ENCODE results near the gene PLCH1. TPM values are rescaled to one million over a fixed set of nuclear protein-coding genes. Genes with fewer than 3 reads are reported as not detected.

PLCH1 gene
- total and polyA plus RNA-seq, 2 experiments from 2014 or later: 2.7 to 6.2 TPM

DNA sequence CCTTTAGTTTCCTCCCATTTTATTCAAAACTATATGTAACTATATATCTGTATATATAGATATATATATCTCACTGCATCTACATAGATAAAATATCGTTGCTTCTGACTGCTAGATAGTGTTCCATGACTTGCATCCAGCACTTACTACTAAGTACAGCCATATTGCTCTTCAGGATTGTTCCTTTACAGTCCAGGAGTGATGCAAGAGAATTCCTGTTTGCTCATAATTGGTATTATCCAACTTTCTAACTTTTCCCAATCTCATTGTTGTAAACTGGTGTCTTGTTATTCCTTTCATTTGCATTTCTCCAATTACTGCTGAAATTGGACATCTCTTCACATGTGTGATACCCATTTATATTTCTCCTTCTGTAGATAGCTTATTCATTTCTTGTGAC is 351.6 kb downstream of the PLCH1 start:
- no peak overlapping the region for H3K27ac ChIP-seq
- H3K36me3 ChIP-seq: no peaks in the 10 kb centered on the region
- H3K4me3 ChIP-seq: no peak overlapping the region
- peaks cover 14% of the 10 kb centered on the region for H3K4me1 ChIP-seq (ENCODE audit: low read depth)
- DNase-seq (ENCODE audit: low read depth in 1 of 2, low spot score in 1 of 2): no peak
- no peaks in the 10 kb centered on the region for H3K9me3 ChIP-seq (ENCODE audit: low read depth)
- no peaks in the 10 kb centered on the region for H3K27me3 ChIP-seq
- TF ChIP-seq, protein P1, sequence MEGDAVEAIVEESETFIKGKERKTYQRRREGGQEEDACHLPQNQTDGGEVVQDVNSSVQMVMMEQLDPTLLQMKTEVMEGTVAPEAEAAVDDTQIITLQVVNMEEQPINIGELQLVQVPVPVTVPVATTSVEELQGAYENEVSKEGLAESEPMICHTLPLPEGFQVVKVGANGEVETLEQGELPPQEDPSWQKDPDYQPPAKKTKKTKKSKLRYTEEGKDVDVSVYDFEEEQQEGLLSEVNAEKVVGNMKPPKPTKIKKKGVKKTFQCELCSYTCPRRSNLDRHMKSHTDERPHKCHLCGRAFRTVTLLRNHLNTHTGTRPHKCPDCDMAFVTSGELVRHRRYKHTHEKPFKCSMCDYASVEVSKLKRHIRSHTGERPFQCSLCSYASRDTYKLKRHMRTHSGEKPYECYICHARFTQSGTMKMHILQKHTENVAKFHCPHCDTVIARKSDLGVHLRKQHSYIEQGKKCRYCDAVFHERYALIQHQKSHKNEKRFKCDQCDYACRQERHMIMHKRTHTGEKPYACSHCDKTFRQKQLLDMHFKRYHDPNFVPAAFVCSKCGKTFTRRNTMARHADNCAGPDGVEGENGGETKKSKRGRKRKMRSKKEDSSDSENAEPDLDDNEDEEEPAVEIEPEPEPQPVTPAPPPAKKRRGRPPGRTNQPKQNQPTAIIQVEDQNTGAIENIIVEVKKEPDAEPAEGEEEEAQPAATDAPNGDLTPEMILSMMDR (IDR thresholded peaks at IDR 0.05; ENCODE audit: low read depth, low read length): no peak

DNA sequence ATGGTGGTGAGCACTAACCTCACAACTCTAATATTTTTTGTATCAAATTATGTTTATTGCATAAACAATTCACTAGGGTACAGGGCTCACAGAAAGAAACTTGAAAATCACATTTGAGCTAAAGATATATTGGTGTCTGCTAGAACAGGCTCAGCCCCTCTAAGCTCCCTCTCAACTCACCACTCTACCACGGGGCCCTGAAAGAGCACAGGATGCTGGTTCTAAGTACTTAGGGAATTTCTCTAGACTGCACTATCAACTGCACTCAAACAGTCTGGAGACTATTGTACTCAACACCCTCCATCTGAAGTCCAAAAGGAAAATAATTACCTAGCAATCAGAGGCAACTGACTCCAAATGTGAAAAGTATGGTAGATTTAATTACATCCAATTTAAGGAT is 352.7 kb downstream of the PLCH1 start:
- Histone ChIP-seq H3K4me1 (ENCODE audit: low read depth) (peaks cover 14% of the 10 kb centered on the region), H3K9me3 (ENCODE audit: low read depth) (no peaks in the 10 kb centered on the region), H3K27me3 (no peaks in the 10 kb centered on the region), H3K27ac (peak overlapping the region; percentile 59), H3K4me3 (no peak overlapping the region), H3K36me3 (no peaks in the 10 kb centered on the region)
- TF ChIP-seq, protein P1 (IDR thresholded peaks at IDR 0.05; ENCODE audit: low read depth, low read length): no peak
- peak in 1 of 2 donors; percentile 60 for DNase-seq (ENCODE audit: low read depth in 1 of 2, low spot score in 1 of 2)

DNA sequence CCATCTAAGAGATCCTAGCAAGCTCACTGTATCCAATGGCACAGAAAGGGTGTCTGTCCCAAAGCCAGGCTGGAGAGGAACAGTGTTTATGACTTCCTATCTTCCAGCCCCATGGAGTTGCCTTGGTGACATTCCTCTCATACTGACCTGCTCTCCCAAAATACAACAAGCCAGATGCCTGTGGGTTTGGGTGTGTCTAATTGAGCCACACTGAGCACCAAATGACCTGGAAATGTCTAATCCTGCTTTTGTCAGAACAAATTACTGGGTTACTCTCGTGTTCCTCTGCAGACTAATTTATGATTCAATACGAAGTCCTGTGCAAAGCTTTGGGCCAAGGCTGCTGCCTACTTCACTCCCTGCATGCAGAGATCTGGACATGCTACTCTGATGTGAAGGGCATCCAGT is 353.3 kb downstream of the PLCH1 start:
- Histone ChIP-seq H3K27ac (no peak overlapping the region), H3K27me3 (no peaks in the 10 kb centered on the region), H3K4me3 (no peak overlapping the region), H3K36me3 (no peaks in the 10 kb centered on the region), H3K4me1 (ENCODE audit: low read depth) (peaks cover 14% of the 10 kb centered on the region), H3K9me3 (ENCODE audit: low read depth) (no peaks in the 10 kb centered on the region)
- TF ChIP-seq, protein P1 (IDR thresholded peaks at IDR 0.05; ENCODE audit: low read depth, low read length): no peak
- peak in 1 of 2 donors; percentile 25 for DNase-seq (ENCODE audit: low read depth in 1 of 2, low spot score in 1 of 2)

DNA sequence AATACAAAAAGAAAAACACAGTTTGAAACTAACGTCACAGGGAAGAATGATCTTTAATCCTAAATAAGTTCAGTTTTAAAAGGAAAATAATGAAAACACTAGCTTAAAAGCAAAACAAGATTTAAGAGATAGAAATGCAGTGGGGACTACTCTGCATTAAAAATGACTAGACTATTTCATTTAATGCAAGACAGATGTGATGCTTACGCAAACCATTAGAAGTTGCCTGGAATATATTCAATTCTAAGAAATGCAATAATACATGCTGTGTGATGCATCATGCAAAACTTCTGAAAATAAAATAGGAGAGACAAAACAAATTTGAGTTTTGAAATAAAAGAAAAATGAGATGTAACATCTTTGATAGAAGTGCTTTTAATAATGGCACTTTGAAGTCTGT is 353.8 kb downstream of the PLCH1 start:
- peak in 1 of 2 donors; percentile 18 for DNase-seq (ENCODE audit: low read depth in 1 of 2, low spot score in 1 of 2)
- Histone ChIP-seq H3K36me3 (no peaks in the 10 kb centered on the region), H3K27ac (no peak overlapping the region), H3K4me1 (ENCODE audit: low read depth) (peaks cover 14% of the 10 kb centered on the region), H3K4me3 (no peak overlapping the region), H3K27me3 (no peaks in the 10 kb centered on the region), H3K9me3 (ENCODE audit: low read depth) (no peaks in the 10 kb centered on the region)
- TF ChIP-seq, protein P1 (IDR thresholded peaks at IDR 0.05; ENCODE audit: low read depth, low read length): no peak

DNA sequence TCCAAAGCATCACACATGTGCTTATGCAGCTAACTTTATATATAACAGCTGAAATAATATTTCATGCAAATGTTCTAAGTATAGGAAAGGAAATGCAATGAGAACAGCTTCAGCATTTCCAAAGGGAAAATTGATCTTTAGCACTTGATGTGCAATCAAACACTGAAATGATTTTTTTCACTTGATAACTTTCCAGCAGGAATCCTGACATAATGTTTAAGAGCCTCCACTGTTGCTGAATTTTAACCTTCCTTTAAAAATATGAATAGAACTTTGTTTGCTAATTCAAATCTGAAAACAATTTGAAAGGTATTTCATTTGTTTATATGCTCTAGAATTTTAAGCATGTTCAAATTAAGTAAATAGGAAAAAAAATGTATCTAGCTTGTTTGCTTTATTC is 354.5 kb downstream of the PLCH1 start:
- no peaks in the 10 kb centered on the region for H3K9me3 ChIP-seq (ENCODE audit: low read depth)
- no peak overlapping the region for H3K27ac ChIP-seq
- peaks cover 14% of the 10 kb centered on the region for H3K4me1 ChIP-seq (ENCODE audit: low read depth)
- TF ChIP-seq, protein P1 (IDR thresholded peaks at IDR 0.05; ENCODE audit: low read depth, low read length): no peak
- no peaks in the 10 kb centered on the region for H3K36me3 ChIP-seq
- no peaks in the 10 kb centered on the region for H3K27me3 ChIP-seq
- no peak for DNase-seq (ENCODE audit: low read depth in 1 of 2, low spot score in 1 of 2)
- H3K4me3 ChIP-seq: no peak overlapping the region

DNA sequence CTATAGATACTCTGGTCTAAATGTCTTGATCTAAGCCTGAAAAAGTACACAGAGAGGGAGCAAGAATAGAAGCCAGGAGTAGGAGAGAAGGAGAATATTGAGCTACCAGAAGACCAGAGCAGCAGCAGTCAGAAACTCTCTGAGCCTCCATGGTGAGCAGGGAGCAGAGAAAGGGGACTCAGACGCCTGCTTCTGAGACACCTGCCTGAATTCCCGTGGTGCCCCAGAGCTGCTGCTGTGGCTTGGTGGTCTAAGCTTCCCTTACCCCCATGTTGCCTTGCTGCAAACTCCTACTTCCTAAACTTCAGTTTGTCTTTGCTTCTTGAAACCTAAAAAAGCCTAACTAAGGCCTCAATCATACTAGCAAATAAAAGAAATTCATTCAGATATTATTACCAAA is 356.5 kb downstream of the PLCH1 start:
- Histone ChIP-seq H3K27me3 (no peaks in the 10 kb centered on the region), H3K4me1 (ENCODE audit: low read depth) (peaks cover 17% of the 10 kb centered on the region), H3K36me3 (no peaks in the 10 kb centered on the region), H3K9me3 (ENCODE audit: low read depth) (no peaks in the 10 kb centered on the region), H3K27ac (no peak overlapping the region), H3K4me3 (no peak overlapping the region)
- DNase-seq (ENCODE audit: low read depth in 1 of 2, low spot score in 1 of 2): no peak
- TF ChIP-seq, protein P1 (IDR thresholded peaks at IDR 0.05; ENCODE audit: low read depth, low read length): no peak
